GM23338 (cell line): ENCODE data around the gene NEK6. TPM values are rescaled to one million over a fixed set of nuclear protein-coding genes. Genes with fewer than 3 reads are reported as not detected.

Source experiments
- ATAC-seq: fragments of 200-7000 bp; cut with Tn5 transposase; 3 replicates; pipeline ENCODE4 v1.9.1; 2020
- DNase-seq: peaks from one replicate; pipeline ENCODE4 v3.0.0-alpha.2; 2015; ENCODE audit warnings: low spot score
- H2AFZ ChIP-seq: fragments of 200-600 bp; sonication (generic); 2 replicates; pipeline ENCODE4 v1.8.0; 2016; ENCODE audit warnings: antibody characterized with exemption, mild to moderate bottlenecking, moderate library complexity
- H3F3A ChIP-seq: fragments of 200-600 bp; sonication (generic); replicated peaks from 2 replicates; pipeline ENCODE4 v1.8.0; 2017; ENCODE audit warnings: antibody characterized with exemption, mixed run types, low read depth
- H3K27ac ChIP-seq: fragments of 200-600 bp; sonication (generic); 2 replicates; pipeline ENCODE4 v1.6.1; 2016; ENCODE audit warnings: low read depth
- H3K27me3 ChIP-seq: fragments of 200-600 bp; sonication (generic); 2 replicates; pipeline ENCODE4 v1.8.0; 2016; ENCODE audit warnings: mild to moderate bottlenecking, mixed run types, moderate library complexity; ENCODE audit not compliant: insufficient read depth
- H3K36me3 ChIP-seq: fragments of 200-600 bp; sonication (generic); 2 replicates; pipeline ENCODE4 v1.8.0; 2016; ENCODE audit warnings: mild to moderate bottlenecking; ENCODE audit not compliant: insufficient read depth
- H3K4me1 ChIP-seq: fragments of 200-600 bp; sonication (generic); 2 replicates; pipeline ENCODE4 v1.8.0; 2016; ENCODE audit warnings: mild to moderate bottlenecking, moderate library complexity; ENCODE audit not compliant: insufficient read depth
- H3K4me2 ChIP-seq: fragments of 200-600 bp; sonication (generic); 2 replicates; pipeline ENCODE4 v1.7.1; 2017; ENCODE audit warnings: mixed run types
- H3K4me3 ChIP-seq: fragments of 200-600 bp; sonication (generic); 2 replicates; pipeline ENCODE4 v1.6.1; 2016; ENCODE audit warnings: mixed run types
- H3K79me2 ChIP-seq: fragments of 200-600 bp; sonication (generic); replicated peaks from 2 replicates; pipeline ENCODE4 v1.8.0; 2017; ENCODE audit warnings: mild to moderate bottlenecking; ENCODE audit not compliant: insufficient read depth
- H3K9me2 ChIP-seq: fragments of 200-600 bp; sonication (generic); 2 replicates; pipeline ENCODE4 v1.8.0; 2017; ENCODE audit not compliant: insufficient read depth
- H4K20me1 ChIP-seq: fragments of 200-600 bp; sonication (generic); replicated peaks from 2 replicates; pipeline ENCODE4 v1.8.0; 2017; ENCODE audit warnings: mild to moderate bottlenecking; ENCODE audit not compliant: insufficient read depth
- H3K27ac Mint-ChIP-seq: 2 replicates; pipeline ENCODE4 v1.8.0; 2020; ENCODE audit warnings: inconsistent platforms, mild to moderate bottlenecking, moderate library complexity, mixed read lengths
- H3K27me3 Mint-ChIP-seq: 3 replicates; pipeline ENCODE4 v1.8.0; 2022; ENCODE audit warnings: low read depth, mild to moderate bottlenecking, moderate library complexity, mixed read lengths, inconsistent platforms; ENCODE audit not compliant: insufficient read depth, poor library complexity
- H3K36me3 Mint-ChIP-seq: 3 replicates; pipeline ENCODE4 v1.8.0; 2021; ENCODE audit warnings: low read depth, mild to moderate bottlenecking, inconsistent platforms, moderate library complexity, mixed read lengths
- H3K4me1 Mint-ChIP-seq: 3 replicates; pipeline ENCODE4 v1.8.0; 2020; ENCODE audit warnings: mild to moderate bottlenecking, inconsistent platforms, mixed read lengths
- H3K4me3 Mint-ChIP-seq: 3 replicates; pipeline ENCODE4 v1.8.0; 2021; ENCODE audit warnings: moderate library complexity, mild to moderate bottlenecking, inconsistent platforms, mixed read lengths
- H3K9me3 Mint-ChIP-seq: 3 replicates; pipeline ENCODE4 v1.8.0; 2020; ENCODE audit warnings: moderate library complexity, mild to moderate bottlenecking, inconsistent platforms, mixed read lengths
- CREB1 ChIP-seq: fragments of 250-450 bp; sonication (Bioruptor Pico); IDR thresholded peaks from 2 replicates; pipeline ENCODE4 v1.5.0; 2020; ENCODE audit warnings: low read depth, mild to moderate bottlenecking, moderate library complexity
- CTCF ChIP-seq, 2 experiments: fragments of 200-600 bp in 1 of 2; sonication (generic) in 1 of 2; conservative IDR thresholded peaks; 2 replicates each; pipeline versions ENCODE4 v1.5.1 to v1.6.1; 2016 to 2017; ENCODE audit warnings: antibody characterized with exemption in 2 of 2, low read depth in 2 of 2, mild to moderate bottlenecking in 2 of 2, moderate library complexity in 1 of 2
- ETS1 ChIP-seq: IDR thresholded peaks from 2 replicates; pipeline ENCODE4 v1.6.1; 2016; ENCODE audit warnings: antibody characterized with exemption
- JUNB ChIP-seq: IDR thresholded peaks from one replicate; pipeline ENCODE4 v1.6.1; 2016; ENCODE audit warnings: antibody characterized with exemption; ENCODE audit not compliant: unreplicated experiment
- STAT1 ChIP-seq: IDR thresholded peaks from one replicate; pipeline ENCODE4 v1.6.1; 2016; ENCODE audit warnings: antibody characterized with exemption; ENCODE audit not compliant: unreplicated experiment
- ZNF114 ChIP-seq: fragments of 250-450 bp; sonication (Bioruptor Pico); IDR thresholded peaks from 2 replicates; pipeline ENCODE4 v1.5.0; 2020; ENCODE audit warnings: mild to moderate bottlenecking, moderate library complexity
- ZNF331 ChIP-seq: fragments of 250-450 bp; sonication (Bioruptor Pico); IDR thresholded peaks from 2 replicates; pipeline ENCODE4 v1.5.0; 2020; ENCODE audit warnings: low read depth, mild to moderate bottlenecking, moderate library complexity
- polyA plus RNA-seq: library from polyadenylated mRNA; unstranded; fragments of >200 nt; fragmentation: Nextera tagmentation; extraction: Ambion mirVana; gene quantifications from 2 replicates; pipeline ENCODE4 v1.2.1, GENCODE V29; 2016
- total RNA-seq: library from RNA; depleted of rRNA; stranded (reverse); fragments of >200 nt; shearing (Covaris generic); gene quantifications from 2 replicates; pipeline ENCODE4 v1.2.3, GENCODE V29; 2014

NEK6 gene
- total and polyA plus RNA-seq, 2 experiments from 2014 or later = 8.1 to 11.2 TPM

DNA sequence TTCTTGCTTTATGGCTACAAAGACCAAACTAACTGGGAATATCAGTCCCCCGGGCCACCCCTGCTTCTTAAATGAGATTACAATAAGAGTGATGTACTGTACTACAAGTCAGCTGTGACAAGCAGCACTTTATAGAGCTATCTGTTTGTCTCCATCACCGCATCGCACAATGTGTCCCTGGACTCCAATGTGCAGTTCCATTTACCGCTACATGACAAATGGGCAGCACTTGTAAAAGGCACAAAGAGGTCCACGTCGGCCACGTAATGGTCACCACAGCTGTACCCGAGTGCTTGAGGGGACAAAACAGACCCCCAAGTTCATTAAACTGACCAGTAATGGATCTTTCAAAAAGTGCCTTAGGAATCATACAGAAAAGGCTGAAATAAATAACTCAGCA is 103.4 kb downstream of the NEK6 start (continued):
- no peak for TF ChIP-seq CTCF (conservative IDR thresholded peaks at IDR 0.05; ENCODE audit: low read depth in 2 of 2)

DNA sequence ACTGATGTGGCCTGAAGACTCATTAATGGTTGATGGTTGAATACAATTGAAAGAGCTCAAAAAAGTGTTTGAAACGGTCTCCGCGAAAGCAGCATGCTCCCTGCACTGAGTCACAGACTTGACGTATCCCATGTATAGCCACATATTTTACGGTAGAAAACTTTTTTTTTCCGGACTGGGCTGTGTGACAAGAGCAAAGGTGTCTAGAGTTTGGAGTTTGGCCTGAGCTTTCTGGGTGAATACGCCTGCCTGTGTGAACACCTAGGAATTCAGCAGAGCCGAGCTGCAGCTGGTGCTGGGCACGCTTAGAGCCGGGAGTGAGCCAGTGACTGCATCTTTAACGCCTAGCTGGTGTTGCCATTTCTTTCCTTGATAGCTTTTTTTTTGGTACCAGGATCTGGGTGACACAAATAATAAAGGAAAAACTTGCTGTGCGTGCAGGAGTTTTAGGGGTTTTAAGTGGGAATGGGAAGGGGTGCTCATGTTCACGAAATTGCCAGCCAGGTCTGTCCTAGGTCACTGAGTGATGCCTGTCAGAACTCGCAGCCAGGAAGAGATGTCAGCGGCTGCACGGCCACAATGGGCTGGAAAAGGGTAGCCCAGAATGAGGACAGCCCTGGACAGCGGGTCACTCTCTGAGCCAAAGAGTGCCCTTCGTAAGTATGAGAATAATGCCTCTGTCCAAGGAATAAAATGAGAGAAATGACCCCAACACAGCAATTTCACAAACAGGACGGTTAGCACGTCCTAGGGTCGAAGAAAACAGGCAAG is 105.8 kb downstream of the NEK6 start:
- Histone ChIP-seq H3K9me2 (no peaks in the 10 kb centered on the region), H3K4me3 (no peak overlapping the region), H3K79me2 (peaks cover 95% of the 10 kb centered on the region), H4K20me1 (peaks cover 32% of the 10 kb centered on the region), H3F3A (no peaks in the 10 kb centered on the region), H3K27ac (no peak overlapping the region), H3K36me3 (no peaks in the 10 kb centered on the region), H3K27me3 (no peaks in the 10 kb centered on the region), H3K4me2 (no peak overlapping the region), H2AFZ (no peak overlapping the region), H3K4me1 (no peaks in the 10 kb centered on the region)
- Mint-ChIP-seq H3K4me1 (peaks cover 14% of the 10 kb centered on the region), H3K27ac (peak overlapping the region; percentile 24; the same call in 1 of the 2 replicates), H3K36me3 (peaks cover 7% of the 10 kb centered on the region), H3K9me3 (no peaks in the 10 kb centered on the region), H3K27me3 (no peaks in the 10 kb centered on the region), H3K4me3 (no peak overlapping the region)
- DNase-seq (no peak), ATAC-seq (no peak)
- TF ChIP-seq ZNF331 (CRISPR knock-in tag) = no peak
- TF ChIP-seq ETS1 = no peak
- TF ChIP-seq JUNB = no peak

- ATAC-seq (no peak), DNase-seq (no peak)
- H3K27me3 Mint-ChIP-seq = no peaks in the 10 kb centered on the region
- no peak overlapping the region for H2AFZ ChIP-seq
- H3K9me2 ChIP-seq = no peaks in the 10 kb centered on the region
- no peaks in the 10 kb centered on the region for H3K27me3 ChIP-seq
- no peaks in the 10 kb centered on the region for H3F3A ChIP-seq
- H3K36me3 Mint-ChIP-seq = peaks cover 7% of the 10 kb centered on the region
- H4K20me1 ChIP-seq = peaks cover 30% of the 10 kb centered on the region
- H3K27ac ChIP-seq = no peak overlapping the region
- no peak overlapping the region for H3K4me3 Mint-ChIP-seq
- no peak overlapping the region for H3K4me3 ChIP-seq
- TF ChIP-seq ZNF114 (CRISPR knock-in tag) (no peak), CREB1 (CRISPR knock-in tag) (no peak), STAT1 (no peak)
- peaks cover 95% of the 10 kb centered on the region for H3K79me2 ChIP-seq
- no peaks in the 10 kb centered on the region for H3K36me3 ChIP-seq
- no peaks in the 10 kb centered on the region for H3K9me3 Mint-ChIP-seq
- peaks cover 12% of the 10 kb centered on the region for H3K4me1 Mint-ChIP-seq
- H3K4me1 ChIP-seq = no peaks in the 10 kb centered on the region
- no peak overlapping the region for H3K27ac Mint-ChIP-seq
- no peak overlapping the region for H3K4me2 ChIP-seq
Observed at GRCh38 chr9:124364141-124364540, 106.4 kb downstream of the NEK6 start.
